ENCODE measurements around the gene AZIN2.
"Not testable (repeated sequence)": the region's sequence is repeated elsewhere in the genome, so short reads cannot be mapped to it uniquely, and the experiment has no call there.

AZIN2 gene

DNA sequence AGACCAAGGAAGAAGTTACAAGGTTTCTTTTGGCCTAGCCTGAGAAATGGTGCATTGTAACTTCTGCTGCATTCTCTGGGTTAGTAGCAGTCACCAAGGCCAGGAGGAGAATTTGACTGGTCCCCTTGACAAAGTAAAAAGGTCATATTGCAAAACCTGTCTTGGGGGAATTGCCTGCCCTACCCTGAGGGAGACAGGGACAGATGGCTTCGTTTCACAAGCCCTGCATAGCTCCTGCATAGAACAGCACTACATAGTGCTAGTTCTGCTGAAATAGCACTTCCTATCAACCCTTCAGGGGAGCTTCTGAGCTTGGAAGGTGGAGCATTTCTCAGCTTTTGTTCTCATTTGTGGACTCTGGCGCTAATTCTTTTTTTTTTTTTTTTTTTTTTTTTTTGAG lies 23.9 kb upstream of the AZIN2 start:
- DNase-seq (ENCODE audit: low read depth in 2 of 2): no peak

GRCh38 chr1:33060579-33061083 lies 20.3 kb upstream of the AZIN2 start:
- no peak for DNase-seq (ENCODE audit: low read depth in 2 of 2)

GRCh38 chr1:33061834-33062233 lies 19.1 kb upstream of the AZIN2 start:
- DNase-seq (ENCODE audit: low read depth in 2 of 2): no peak

- not testable (repeated sequence) for DNase-seq (ENCODE audit: low read depth in 2 of 2)
These were observed 16.7 kb upstream of the AZIN2 start for GRCh38 chr1:33064284-33064683.

DNA sequence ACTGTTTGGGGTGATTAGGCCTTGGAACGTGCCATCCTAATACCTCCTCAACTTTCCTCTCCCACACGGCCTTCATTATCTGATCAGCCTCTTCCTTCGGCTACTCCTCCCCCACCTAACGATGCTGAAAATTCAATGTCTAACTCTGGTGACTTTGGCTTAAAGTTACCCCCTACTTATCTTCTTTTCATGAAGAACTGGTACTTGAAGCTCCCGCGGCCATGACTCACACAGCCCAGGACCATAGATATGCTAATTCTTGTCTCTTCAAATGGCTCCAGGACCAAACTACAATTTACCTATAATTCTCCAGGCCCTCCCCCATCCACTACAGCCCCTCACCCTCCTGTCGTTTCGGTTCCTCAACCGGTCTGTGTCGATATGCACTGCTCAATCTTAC lies 15.7 kb upstream of the AZIN2 start:
- no peak for DNase-seq (ENCODE audit: low read depth in 2 of 2)

DNA sequence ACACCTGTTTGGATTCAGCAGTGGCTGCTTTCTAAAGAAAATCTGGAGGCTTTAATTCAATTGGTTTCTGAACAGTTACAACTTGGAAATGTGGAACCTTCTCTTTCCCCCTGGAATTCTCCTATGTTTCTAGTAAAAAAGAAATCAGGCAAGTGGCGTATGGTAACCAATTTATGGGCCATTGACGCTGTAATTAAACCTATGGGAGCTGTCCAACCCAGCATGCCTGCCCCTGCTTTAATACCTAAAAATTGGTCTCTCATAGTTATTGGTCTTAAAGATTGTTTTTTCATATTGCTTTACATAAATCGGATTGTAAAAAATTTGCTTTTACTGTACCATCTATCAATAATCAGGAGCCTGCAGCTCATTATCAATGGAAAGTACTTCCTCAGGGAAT lies 14.5 kb upstream of the AZIN2 start:
- not testable (repeated sequence) for DNase-seq (ENCODE audit: low read depth in 2 of 2)

- DNase-seq (ENCODE audit: low read depth in 2 of 2): not testable (repeated sequence)
These were observed 12.8 kb upstream of the AZIN2 start for GRCh38 chr1:33068108-33068507.

DNA sequence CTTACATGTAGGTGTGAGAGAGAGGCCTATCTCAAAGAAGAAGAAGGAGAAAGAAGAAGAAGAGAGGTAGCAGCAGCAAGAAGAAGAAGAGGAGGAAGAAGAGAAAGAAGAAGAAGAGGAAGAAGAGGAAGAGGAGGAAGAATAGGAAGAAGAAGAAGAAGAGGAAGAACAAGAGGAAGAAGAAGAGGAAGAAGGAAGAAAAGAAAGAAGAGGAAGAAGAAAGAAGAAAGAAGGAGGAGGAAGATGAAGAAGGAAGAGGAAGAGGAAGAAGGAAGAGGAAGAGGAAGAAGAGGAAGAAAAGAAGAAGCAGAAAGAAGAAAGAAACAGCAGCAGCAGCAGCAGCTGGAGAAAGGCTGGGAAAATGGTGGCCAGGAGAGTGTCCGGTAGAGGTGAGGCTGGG lies 10.3 kb upstream of the AZIN2 start:
- no peak for DNase-seq (ENCODE audit: low read depth in 2 of 2)

DNA sequence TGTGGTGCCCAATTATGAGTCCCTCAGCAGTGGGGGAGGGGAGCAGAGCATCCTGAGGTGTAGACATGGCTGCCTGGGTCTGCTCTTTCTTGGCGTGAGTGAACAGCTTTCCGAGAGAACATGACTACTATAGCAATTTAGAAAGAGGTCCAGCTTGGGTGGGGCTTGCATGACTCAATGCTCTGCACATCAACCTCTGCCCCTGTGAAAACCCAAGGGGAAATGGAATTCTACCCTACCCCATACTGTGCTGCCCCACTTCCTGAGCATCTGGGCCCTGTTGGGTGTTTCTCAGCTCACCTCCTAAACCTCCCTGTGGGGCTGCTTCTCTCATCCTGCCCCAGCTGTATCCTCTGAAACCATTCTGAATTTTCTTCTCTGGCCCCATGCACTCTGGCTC lies 8.2 kb upstream of the AZIN2 start:
- DNase-seq (ENCODE audit: low read depth in 2 of 2): no peak

GRCh38 chr1:33074193-33074945 lies 6.6 kb upstream of the AZIN2 start:
- DNase-seq (ENCODE audit: low read depth in 2 of 2): no peak

DNA sequence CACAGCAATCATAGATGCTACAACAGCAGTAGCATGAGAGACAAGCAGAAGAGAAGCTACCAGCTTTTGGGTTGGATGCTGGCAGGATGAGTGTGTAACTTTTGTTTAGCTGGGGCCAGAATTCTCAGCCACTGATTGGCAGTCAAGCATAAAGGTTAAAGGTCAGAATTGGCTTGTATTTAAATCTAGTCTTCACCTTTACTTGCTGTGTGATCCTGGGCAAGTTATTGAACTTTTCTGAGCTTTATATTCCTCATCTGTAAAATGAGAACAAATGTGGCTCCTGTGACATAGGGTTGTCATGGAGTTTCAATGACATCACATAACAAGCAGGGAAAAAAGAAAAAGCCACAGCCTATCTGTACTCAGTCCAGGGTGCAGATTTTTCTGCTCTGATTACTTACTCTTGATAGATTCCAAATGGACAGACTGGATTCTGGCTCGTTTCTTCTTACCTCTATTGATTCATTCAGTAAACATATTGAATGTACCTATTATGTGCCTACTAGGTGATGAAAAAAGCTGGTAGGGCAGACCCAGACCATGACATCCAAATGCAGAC lies 2.8 kb upstream of the AZIN2 start:
- DNase-seq (ENCODE audit: low read depth in 2 of 2): no peak

DNA sequence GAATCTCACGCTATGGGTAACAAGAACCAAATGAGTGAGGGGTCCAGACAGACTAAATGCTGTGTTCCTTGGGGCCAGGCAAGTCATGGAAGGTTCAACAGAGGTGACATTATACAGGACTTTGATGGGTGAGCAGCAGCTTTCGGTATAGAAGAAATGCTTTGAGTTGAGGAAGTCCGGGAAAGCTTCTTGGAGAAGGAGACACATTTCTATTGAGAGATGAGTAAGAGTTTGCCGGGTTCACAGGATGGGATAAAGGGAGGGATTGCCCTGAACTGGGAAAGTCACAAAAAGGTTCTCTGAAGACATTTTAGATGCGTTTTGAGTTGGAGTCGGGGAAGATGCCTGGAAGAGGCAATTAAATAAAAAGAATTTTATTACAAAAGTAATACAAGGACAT lies 580 bp upstream of the AZIN2 start:
- no peak for DNase-seq (ENCODE audit: low read depth in 2 of 2)

DNA sequence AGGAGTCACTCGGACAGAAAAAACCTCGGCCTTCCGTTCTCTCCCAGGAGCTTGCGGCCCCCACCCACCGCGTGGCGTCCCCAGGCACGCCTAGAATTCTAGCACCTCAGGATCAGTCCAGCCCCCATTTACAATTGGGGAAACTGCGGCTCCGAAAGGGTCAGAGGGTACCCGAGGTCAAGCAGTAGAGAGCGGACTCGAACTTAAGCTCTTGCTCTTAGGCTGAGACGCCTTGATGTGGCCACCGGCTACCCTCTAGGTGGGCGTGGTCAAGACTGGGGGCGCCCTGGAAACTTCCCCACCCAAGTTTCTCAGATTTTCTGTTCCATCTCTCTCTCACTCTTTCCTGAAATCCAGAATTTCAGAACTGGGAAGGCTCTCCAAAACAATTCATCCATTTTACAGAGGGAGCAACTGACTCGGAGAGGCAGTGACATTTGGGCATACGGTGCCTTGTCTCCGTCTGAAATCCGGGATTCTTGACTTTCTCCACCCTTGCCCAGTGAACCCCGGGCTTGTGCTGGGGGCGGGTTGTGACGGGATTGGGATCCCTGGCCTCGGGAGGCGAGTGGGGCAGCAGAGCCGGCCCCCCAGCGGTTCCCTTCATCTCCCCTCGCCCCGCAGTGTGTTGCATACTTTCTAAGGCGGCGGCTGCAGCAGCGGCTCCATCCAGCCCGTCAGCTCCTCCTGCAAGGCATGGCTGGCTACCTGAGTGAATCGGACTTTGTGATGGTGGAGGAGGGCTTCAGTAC lies 777 bp downstream of the AZIN2 start:
- DNase-seq (ENCODE audit: low read depth in 2 of 2): no peak

DNA sequence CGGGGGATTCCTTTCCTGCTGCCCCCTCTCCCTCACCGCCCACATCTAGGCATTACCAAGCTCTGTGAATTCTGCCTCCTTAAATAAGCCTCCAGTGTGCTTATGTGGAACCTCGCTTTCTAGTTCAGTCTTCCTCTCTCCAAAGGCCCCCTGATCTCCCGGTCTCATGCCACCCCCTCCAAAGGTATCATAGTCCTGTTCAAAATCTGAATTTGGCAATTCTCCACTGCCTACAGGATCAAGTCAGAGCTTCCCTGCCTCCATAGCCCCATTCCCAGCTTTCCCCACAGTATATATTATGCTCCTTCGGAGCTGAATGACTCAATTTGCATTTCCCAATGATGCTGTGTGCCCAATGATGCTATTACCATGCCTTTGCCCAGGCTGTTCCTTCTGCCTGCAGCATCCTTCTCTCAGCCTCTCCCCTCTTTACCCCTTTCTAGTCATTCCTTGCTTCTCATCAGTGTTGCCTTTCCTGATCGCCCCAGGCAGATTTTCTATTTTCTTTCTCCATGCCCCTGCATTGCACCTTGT lies 1.7 kb downstream of the AZIN2 start:
- no peak for DNase-seq (ENCODE audit: low read depth in 2 of 2)

DNA sequence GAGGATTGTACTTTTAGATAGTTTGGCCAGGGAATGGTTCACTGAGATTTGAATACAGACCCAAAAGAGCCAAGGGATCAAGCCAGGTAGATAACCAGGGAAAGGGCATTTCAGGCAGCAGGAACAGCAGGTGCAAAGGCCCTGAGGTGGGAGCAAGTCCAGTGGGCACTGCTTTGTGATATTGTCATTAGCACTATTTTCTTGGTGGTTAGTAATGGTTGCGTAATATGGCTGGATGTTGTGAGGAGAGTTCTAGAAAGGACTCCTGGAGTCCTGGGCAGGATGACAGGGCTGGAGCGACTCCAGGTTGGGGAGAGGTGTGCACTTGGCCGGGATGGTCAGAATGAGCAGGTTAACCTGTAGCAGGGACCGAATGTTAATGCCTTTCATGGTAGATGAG lies 4.4 kb downstream of the AZIN2 start:
- no peak for DNase-seq (ENCODE audit: low read depth in 2 of 2)

GRCh38 chr1:33086384-33086850 lies 5.5 kb downstream of the AZIN2 start:
- no peak for DNase-seq (ENCODE audit: low read depth in 2 of 2)

DNA sequence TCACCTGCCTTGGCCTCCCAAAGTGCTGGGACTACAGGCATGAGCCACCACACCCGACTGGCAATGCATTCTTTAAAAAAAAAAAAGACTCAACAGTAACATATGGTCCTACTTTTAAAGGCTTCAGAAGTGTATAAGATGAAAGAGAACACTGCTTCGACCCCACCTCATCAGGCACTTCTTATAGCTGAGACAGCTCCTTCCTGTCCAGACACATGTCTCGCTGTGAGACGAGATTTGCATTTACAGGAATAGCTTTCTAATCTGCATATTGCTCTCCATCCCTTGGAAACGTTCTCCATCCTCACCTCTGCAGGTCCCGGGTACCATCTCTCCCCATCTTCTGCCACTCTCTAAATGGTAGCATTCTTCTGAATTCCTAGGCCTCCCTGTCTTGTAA lies 6.7 kb downstream of the AZIN2 start:
- no peak for DNase-seq (ENCODE audit: low read depth in 2 of 2)

DNA sequence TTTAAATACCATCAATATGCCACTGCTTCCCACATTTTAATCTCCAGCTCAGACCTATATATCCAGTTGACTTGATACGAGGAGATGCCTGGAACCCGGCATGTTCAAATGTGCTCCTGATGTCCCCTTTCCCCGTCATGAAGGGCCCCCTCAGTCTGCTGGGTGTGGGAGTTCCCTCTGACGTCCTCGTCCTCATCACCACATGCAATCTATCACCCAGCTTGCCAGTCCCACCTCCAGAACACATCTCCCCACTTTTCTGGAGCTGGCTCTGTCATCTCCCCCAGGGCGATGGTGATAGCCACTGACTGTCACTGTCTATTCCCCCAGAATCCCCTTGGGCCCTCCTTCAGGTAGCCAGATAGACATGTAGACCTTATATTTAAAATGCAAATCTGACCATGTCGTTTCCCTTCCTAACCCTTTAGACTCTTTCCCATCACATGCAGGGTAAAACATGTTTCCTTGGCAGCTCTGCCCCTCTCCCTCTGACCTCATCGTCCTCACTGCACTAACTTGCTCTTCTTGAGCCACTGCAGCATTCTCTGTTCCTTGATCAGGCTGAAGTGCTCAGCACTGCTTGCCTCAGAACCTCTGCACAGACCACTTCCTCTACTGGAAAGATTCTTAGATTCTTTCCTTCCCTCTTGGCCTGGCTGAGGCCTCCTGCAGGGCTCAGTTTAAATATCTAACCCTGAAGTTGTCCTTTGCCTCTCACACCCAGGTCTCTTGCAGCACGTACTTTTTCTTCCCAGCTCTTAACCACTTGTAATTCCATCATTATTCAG lies 7.4 kb downstream of the AZIN2 start:
- DNase-seq (ENCODE audit: low read depth in 2 of 2): no peak

GRCh38 chr1:33089457-33089856 lies 8.5 kb downstream of the AZIN2 start:
- DNase-seq (ENCODE audit: low read depth in 2 of 2): no peak

DNA sequence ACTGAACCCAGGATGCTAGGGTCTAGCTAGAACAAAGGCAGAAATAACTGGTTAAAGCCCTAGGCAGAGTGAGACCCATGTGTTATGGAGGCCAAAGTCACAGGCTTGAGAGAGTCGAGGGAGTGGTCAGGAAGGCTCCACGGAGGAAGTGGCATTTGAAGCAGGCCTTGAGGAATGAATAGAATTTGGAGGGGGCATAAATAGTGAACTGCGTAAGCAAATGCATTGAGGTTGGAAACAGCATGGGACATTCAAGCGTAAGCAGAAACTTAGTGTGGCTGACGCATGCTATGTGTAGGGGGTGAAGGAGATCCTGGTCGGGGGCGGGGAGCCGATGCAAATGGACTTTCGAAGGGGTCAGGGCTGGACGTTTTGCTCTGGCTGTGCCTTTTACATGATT lies 11.5 kb downstream of the AZIN2 start:
- DNase-seq (ENCODE audit: low read depth in 2 of 2): no peak

- DNase-seq (ENCODE audit: low read depth in 2 of 2): no peak
These were observed 12.1 kb downstream of the AZIN2 start for GRCh38 chr1:33093004-33093403.

DNA sequence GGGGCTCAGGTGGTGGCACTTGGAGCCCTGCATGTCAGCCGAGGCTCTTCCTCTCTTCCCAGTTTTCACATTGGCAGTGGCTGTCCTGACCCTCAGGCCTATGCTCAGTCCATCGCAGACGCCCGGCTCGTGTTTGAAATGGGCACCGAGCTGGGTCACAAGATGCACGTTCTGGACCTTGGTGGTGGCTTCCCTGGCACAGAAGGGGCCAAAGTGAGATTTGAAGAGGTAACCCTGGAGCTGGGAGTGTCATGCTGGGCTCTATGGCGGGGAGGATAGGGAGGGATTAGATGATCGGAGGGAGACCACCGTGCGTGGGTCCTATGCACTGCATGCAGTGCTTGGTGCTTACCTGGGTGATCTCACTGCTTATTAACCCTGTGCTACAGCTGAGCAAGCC lies 13.5 kb downstream of the AZIN2 start:
- no peak for DNase-seq (ENCODE audit: low read depth in 2 of 2)

All from stimulated activated CD8-positive, alpha-beta memory T cell treated with anti-CD3 and anti-CD28 coated beads, Interleukin-15, amount 100 ng/mL, for 48 hours (primary cell).